ENCODE data around the gene PTTG1IP.

PTTG1IP gene

DNA sequence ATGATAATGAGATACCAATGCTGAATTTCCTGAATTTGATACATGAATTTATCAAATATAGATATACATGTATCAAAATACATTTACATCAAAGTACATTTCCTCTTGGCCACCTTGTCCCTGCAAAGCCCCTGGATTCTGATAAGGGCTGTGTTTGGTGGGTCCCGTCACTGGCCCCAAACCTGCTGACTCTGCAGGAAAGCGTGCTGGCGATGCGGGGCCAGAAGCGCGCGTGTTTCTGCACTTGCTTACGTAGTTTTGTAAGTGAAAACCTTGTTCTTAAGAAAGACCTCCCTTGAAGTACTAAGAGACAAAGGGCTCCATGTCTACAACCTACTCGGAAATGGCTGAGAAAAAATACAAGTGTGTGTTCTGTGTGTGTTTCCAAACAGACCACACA is 36.2 kb upstream of the PTTG1IP start:
- no peak for DNase-seq (ENCODE audit: low read depth, low spot score)

DNA sequence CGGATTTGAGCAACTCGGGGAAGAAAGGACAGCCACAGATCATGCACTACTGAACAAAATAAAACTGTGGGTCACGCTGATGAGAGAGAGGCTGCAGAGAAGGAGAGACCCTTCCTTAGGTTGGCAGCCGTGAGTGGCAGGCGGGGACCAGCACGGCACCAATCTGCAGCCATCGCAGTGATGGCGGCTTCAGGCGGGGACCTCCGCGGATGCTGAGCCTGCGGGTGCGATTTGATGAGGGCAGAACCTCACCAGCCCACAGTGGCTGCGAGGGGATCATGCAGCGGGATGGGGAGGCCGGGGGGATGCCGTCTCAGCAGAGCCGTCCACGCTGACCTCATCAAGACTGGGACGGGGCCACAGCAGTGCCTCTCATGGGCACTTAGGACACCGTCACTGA is 35.4 kb upstream of the PTTG1IP start:
- no peak for DNase-seq (ENCODE audit: low read depth, low spot score)

DNA sequence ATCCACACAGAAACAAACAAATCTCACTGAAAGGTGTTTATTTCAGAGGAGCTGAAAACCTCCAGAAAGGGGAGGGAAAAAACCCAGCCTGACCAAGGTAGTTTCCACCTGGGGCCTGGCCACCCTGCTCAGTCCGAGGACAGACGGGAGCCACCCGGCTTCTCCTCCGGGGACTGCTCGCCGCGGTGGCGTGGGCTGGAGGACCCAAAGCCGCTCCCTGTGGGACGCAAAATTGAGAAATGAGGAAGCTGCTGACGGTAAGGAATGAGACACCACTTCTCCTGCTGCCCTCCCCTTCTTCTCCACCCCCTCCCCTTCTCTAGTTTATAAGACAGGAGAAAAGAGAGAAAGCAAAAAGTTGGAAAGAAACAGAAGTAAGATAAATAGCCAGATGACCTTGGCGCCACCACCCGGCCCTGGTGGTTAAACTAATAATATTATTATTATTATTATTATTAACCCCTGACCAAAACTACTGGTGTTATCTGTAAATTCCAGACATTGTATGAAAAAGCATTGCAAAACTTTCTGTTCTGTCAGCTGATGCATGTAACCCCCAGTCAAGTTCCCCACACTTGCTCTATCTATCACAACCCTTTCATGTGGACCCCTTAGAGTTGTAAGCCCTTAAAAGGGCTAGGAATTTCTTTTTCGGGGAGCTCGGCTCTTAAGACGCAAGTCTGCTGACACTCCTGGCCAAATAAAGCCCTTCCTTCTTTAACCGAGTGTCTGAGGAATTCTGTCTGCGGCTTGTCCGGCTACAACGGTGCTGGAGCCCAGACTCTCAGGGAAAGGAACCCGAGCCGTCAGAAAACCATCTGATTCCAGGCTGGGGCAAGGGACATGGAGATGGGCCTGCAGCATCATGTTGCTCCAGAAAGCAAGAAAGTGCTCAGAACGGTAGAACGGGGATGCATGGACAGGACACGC is 34.7 kb upstream of the PTTG1IP start:
- DNase-seq (ENCODE audit: low read depth, low spot score), result no peak

DNA sequence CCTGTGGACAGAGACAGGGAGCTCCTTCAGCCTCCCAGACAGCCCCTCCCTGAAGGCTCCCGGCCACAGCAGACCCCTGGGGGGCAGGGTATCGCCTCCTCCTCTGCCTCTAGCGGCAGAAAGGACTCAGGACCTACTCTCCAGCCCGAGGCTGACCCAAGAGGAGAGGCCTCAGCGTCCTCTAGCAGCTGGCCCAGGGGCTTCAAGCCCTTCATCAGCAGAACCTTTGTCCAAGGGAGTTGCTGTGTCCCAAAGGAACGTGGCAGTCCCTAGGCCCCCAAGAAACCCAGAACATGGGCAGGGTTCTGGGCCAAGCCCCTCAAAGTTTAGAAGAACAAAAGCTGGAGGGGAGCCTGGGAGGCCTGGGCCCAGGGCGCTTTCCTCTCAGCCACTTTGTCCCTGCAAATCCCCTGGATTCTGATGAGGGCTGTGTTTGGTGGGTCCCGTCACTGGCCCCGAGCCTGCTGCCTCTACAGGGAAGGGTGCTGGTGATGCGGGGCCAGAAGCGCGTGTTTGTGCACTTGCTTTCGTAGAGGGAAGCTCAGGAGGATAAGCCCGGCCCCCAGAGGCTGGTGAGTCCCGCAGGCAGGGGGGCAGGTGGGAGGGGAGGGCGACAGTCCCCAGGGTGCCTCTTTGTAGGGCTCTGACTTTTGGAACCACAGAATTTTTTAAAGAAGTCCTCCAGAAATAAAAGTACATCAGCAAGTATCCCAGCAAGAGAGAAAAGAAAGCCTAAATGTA is 33.9 kb upstream of the PTTG1IP start:
- no peak for DNase-seq (ENCODE audit: low read depth, low spot score)

DNA sequence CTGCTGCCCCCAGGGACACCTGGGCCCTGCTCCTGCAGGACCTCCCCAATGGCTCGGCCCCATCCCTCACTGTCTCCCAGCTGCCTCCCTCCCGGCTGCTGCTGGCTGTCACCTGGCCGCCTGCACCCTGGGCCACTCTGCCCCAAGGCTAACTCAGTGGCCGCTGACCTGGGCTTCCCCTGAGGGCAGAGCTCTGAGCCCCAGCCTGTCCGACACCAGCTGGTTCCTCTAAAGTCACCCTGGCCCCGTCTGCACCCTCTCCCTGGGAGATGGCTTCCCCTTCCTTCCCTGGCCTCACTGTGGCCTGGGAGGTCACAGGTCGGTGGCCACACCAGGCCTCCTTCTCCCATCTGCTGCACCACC is 32.2 kb upstream of the PTTG1IP start:
- DNase-seq (ENCODE audit: low read depth, low spot score), result no peak

DNA sequence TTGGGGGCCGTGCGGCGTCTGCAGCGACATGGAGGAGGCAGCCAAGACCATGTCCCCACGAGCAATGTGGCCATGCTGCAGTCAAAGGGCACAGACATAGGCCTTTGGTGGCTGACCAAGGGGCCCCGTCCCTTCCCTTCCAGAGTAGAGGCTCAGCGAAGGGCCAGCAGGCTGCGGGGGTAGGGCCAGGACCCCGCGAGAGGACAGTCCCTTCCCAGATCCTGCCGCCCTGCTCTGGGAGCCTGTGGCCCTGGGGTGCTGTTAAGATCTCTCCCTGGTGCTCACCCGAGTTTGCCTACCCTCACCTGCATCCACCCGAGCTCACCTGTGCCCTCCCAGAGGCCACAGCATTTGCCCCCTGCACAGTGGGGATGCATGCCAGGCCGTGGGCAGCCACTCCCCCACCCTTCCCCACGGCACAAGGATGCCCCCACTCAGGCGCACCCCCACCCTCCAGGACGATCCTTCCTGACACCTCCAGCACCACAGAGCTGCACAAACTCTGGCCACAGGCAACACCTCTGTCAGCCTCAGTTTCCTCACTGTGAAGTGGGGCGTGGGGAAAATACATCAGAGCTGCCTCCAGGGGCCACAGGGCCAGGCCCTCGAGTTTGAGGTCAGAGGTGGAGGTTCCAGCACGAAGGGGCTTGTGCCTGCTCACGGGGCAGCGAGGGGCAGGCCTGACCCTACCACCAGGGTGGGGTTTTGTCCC is 31.7 kb upstream of the PTTG1IP start:
- DNase-seq (ENCODE audit: low read depth, low spot score), result no peak

DNA sequence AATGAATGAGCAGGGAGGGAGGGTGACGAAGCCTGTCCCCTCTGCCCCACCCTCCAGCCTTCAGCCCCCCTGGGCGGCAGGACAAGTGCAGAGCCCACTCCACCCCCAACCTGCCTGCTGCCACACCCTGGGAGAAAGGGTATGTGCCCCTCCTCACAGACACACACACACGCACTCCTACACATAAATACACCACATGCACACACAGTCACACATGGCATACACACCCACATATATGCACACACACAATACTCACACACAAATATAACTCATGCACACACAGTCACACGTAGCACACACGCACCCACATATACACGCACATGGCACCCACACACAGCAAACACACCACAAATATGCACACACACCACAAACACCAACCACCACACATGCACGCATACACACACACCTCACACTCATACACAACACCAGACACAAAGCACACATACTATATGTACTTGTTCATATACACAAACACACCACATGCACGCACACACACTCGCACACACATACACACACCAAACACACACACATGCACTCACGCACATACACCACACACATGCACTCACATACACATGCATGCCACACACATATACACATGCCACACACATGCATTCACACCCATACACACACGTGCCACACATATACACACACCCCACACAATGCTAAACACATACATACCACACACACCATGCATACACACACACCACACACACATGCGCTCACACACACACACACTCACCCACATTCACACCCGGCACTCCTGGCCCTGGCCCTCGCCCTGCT is 30.8 kb upstream of the PTTG1IP start:
- no peak for DNase-seq (ENCODE audit: low read depth, low spot score)

DNA sequence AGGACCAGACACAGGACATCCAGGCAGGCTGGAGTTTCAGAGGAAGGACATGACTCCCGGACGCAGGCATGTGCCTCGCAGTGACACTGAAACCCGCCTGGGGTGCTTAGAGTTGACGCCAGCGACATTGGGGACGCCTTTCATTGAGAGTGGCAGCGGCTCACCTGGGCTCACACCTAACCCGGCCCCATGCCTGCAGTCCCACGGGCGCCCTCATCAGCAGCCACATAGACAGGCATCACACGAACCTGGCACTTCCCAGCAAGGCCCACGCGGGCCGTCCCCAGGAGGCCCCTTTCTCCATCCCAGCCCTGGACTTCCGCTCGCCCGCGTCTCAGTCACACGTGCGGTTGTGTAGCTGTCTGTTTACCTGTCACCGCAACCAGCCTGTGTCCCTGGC is 30.2 kb upstream of the PTTG1IP start:
- DNase-seq (ENCODE audit: low read depth, low spot score), result no peak

DNA sequence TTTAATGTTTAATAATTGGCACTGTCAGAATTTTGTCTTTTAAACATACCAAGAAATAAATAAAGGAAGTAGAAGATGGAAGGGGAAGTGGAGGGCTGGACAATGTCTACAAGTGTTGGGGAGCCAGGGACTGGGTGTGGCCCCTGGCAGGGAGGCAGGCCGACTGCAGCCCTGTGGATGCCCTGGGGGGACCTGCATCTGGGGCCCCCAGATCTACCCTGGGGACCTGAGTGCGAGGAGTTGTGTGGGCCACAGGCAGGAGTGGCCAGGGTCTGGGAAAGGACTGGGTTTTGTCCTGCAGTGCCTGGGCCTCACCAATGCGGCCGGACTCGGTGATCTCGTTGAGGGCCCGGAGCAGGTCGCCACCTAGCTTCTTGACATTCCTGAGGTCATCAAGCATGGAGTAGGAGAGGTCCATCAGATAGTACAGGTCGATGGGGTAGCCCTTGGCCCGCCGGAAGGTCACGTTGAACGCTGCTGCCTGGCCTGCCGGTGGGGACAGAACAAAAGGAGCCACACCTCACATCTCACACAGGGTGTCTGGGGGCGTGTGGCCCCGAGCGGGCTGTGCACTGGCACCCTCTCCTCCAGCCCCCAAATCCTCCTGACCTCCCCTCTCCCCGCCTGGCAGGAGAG is 29.7 kb upstream of the PTTG1IP start:
- DNase-seq (ENCODE audit: low read depth, low spot score), result no peak

DNA sequence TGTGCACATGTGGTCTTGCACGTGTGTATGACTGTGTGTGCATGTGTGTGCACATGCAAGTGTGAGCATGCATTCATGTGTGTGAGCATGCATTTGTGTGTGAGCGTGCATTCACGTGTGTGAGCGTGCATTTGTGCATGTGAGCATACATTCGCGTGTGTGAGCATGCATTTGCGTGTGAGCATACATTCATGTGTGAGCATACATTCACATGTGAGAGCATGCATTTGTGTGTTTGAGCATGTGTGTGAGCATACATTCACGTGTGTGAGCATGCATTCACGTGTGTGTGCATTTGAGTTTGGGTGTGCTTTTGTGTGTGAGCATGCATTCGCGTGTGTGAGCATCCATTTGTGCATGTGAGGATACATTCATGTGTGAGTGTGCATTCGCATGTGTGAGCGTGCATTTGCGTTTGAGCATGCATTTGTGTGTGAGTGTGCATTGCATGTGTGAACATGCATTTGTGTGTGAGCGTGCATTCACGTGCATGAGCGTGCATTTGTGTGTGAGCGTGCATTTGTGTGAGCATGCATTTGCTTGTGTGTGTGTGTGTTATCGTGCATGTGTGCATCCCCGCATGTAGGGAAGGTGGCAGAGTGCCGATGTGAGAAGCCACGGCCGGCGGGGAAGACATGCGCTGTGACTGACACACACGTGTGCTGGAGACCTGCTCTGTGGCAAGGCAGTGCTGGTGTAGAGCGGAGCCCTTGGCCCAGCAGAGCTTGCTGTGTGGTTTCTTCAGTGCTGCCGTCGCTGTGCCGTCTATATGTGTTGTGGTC is 29.0 kb upstream of the PTTG1IP start:
- DNase-seq (ENCODE audit: low read depth, low spot score), result no peak

DNA sequence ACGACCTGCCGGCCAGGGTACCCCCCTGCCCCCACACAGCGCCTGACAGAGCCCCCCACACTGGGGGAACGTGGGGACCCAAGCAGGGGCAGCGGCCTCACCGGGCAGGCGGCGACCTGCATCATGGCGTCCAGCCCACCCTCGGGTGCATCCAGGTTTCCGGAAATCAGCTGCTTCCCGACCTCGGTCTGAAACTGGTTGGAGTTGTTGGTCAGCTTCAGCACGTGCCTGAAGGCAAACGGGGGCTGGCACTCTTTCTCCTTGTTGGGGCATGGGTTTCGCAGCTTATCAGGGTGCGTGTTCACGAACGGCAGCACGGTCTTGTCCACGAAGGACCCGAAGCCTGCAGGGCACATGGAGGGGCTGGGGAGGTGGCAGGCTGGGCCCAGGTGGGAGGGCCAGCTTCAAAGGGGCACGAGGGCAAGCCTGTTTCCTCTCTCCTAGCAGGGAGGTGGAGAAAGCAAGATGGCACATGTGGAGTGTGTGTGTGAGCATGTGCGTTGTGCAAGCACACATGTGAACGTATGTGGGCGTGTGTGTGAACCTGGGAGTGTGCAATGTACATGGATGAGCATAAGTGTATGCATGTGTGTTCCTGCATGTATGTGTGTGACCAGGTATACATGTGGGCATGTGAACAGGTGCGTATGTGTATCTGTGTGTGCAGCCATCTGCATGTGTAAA is 28.0 kb upstream of the PTTG1IP start:
- DNase-seq (ENCODE audit: low read depth, low spot score), result no peak

DNA sequence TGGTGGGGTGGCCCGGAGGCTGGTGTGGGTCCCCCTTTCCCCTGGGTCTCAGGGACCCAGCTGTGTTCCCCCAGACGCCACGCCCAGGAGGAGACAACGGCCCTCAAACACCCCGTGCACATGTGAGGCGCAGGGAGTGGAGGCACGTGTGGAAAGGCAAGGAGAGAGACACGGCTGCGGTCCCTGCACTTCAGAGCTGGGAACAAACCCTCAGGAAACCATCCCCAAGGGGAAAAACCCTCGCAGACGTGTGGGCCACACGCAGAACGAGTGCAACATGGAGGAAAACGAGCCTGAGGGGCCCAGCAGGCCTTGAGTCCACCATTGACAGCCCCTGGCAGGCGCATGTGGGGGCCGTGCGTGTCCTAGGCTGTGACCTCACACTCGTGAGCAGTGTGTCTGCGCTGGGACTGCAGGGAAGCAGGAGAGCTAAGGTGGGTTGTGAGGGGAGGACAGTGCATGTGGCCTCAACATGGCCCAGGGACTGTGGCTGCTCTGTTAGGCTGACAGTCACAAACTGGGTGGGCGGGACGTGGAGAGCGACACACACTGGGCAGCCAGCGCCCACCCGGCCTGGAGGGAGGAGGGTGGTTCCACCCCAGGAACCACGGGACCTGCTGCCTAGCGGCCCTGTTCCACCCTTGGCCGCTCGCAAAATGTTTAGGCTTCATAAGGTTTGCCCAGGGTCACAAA is 27.2 kb upstream of the PTTG1IP start:
- DNase-seq (ENCODE audit: low read depth, low spot score), result no peak

DNA sequence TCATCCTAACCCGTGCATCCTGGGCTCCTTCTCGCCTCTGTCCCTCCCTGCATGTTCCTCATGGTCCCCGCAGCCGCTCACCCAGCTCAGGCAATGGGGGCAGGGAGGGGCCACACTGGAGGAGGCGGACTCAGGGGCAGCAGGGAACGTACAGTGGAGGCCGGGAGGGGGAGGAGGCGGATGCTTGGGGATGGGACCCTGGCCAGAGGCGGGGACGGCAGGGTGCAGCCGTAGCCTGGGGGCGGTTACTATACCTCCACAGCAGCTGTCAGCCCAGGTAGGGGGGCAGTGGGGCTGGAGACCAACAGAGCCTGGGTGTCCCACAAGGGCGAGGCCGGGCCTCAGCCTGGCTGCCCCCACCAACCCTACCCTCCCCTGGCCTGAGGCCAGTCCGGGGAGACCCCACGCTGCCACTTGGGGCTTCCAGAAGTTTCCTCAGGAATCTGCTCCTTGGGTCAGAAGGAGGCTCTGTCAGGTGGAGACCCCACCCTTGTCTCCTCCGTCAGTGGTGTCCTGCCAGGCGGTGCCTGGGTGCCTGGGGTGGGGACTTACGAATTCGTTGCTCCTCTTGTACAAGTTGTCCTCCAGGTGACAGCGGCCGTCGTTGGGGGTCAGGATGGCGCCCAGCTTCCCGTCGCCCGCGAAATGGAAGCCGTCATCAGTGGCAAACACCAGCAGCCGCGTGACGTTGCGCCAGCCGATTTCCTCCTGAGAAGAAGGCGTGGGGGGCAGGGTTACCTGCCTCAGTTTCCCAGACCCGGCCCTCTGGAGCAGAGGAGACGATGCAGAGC is 26.5 kb upstream of the PTTG1IP start:
- no peak for DNase-seq (ENCODE audit: low read depth, low spot score)

DNA sequence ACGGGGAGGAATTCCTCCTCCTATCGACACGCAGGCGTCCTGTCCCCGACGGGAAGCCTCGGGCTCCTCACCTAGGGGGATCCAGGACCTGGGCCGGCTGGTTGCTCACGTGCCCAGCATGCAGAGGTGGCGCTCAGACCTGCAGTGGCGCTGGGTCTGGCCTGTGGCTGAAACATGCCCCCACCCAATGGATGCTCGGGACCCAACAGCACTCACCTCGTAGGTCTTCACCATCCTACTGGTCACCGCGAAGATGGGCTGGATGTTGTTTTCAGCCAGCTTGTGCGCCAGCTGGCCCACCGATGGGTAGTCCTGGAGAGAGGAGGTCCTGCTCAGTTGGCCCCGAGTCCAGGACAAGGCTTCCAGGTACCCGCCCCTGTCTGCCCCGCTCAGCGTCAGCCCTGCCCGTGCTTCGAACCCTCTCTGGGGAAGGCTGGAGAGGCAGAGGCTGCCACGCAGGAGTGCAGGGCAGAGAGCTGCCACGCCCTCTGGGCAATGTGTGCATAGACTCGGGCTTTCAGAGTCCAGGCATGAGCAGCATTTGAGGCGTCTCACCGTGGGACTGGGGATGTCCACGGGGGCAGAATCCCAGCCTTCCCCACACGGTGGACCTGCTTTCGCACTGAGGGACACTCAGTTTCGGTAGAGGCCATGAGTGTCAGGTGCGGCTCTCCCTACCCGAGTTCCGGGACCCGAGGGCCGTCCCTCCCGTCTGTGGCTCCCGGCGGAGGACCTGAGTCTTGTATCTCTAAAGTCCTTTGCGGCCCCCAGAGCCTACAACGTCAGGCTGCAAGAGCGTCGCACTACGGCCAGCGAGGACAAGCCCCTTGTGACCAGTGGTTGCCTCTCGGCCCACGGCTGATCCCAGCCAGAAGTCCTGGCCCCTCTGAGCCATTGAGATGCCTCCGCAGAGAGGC is 25.6 kb upstream of the PTTG1IP start:
- no peak for DNase-seq (ENCODE audit: low read depth, low spot score)

DNA sequence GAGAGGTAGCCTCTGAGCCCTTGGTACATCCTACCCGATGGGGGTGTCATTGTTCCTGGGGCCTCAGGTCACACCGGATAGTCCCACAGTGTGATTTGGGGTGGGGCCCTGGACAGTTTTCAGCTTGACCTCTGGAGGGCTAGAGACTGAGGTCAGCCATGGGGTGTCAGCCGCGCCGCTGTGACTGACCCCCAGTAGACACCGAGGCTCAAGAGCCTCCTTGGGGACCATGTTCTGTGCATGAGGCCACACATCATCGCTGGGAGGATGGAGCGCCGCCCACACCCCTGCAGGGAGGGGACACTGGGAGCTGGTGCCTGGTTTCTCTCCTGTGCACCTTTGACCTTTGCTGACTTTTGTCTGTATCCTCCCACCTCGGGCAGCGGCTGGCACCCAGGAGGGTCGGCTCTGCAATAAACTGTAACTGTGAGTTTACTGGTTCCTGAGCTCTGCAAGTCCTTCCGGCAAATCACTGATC is 24.6 kb upstream of the PTTG1IP start:
- DNase-seq (ENCODE audit: low read depth, low spot score), result no peak

DNA sequence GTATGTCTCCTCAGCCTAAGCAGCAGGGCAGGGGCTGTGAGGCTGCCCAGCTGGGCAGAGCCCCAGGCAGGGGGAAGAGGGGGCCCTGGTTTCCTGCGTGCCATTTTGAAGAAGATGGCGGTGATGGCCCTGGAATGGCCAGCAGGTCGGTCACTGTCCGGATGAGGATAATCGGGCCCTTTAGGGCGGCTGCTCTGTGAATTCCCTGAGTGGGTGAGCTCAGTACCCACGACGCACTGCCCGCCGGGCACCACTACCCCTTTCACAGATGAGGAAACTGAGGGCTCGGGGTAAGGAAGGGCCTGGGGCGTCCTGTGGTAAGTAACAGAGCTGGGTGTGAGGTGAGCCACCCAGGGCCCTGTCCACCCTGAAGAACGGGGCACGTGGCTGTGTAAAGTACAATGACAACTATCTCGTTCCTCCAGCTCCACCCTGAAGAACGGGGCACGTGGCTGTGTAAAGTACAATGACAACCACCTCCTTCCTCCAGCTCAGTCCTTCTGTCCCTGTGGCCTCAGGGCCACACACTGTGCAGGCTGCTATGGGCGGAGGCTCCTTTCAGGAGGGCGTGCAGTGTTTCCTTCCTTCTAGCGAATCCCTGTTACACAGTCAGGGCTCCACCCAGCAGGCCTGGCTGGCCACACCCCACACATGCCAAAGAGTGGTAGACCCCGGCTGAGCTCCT is 24.0 kb upstream of the PTTG1IP start:
- no peak for DNase-seq (ENCODE audit: low read depth, low spot score)

All from activated CD4-positive, CD25-positive, alpha-beta regulatory T cell treated with anti-CD3 and anti-CD28 coated beads, Interleukin-2, amount 50 U/mL, for 16 hours (primary cell).